ENCODE results near the gene NUBPL.

Gene NUBPL

DNA sequence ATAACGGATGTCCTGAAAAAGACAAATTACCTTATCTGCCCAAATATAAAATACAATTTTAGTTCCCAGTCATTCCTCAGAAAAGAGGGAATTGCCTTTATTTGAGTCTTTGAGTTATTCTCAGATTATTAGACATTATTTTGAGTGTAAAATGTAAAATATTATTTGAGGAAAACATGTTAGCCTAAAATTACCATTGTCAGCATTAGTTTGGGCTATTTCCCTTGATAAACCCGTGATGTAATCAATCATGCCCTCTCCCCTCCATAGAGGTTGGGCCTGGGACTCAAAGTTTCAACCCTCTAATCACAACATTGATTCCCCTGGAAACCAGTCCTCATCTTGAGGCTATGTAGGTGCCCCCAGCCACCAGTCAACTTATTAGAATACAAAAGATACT is 213.4 kb downstream of the NUBPL start:
- Histone ChIP-seq H3K79me2 (ENCODE audit: control insufficient read depth, low read length) (no peaks in the 10 kb centered on the region), H4K20me1 (ENCODE audit: control insufficient read depth, insufficient read depth, low read depth, low read length) (no peaks in the 10 kb centered on the region), H3K4me3 (ENCODE audit: low read length) (no peak overlapping the region), H3K4me1 (ENCODE audit: control insufficient read depth, low read length) (no peaks in the 10 kb centered on the region), H3K36me3 (ENCODE audit: control insufficient read depth, low read length) (no peaks in the 10 kb centered on the region), H3K27ac (ENCODE audit: low read depth, low read length) (no peak overlapping the region), H3F3A (ENCODE audit: control insufficient read depth, insufficient read depth) (no peaks in the 10 kb centered on the region), H3K9me2 (replicated peaks; ENCODE audit: control insufficient read depth, low read length) (no peaks in the 10 kb centered on the region), H3K27me3 (ENCODE audit: control insufficient read depth, low read length) (no peaks in the 10 kb centered on the region), H3K4me2 (ENCODE audit: low read length) (no peak overlapping the region), H3K9me3 (ENCODE audit: control insufficient read depth, insufficient read depth, low read length) (peaks cover 4% of the 10 kb centered on the region; the same call in 1 of the 2 replicates)
- no peak for TF ChIP-seq EZH2phosphoT487 (IDR thresholded peaks at IDR 0.05; ENCODE audit: borderline replicate concordance, low read length)
- TF ChIP-seq, protein P1, sequence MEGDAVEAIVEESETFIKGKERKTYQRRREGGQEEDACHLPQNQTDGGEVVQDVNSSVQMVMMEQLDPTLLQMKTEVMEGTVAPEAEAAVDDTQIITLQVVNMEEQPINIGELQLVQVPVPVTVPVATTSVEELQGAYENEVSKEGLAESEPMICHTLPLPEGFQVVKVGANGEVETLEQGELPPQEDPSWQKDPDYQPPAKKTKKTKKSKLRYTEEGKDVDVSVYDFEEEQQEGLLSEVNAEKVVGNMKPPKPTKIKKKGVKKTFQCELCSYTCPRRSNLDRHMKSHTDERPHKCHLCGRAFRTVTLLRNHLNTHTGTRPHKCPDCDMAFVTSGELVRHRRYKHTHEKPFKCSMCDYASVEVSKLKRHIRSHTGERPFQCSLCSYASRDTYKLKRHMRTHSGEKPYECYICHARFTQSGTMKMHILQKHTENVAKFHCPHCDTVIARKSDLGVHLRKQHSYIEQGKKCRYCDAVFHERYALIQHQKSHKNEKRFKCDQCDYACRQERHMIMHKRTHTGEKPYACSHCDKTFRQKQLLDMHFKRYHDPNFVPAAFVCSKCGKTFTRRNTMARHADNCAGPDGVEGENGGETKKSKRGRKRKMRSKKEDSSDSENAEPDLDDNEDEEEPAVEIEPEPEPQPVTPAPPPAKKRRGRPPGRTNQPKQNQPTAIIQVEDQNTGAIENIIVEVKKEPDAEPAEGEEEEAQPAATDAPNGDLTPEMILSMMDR (IDR thresholded peaks at IDR 0.05; ENCODE audit: low read depth, low read length, poor library complexity, severe bottlenecking): no peak

DNA sequence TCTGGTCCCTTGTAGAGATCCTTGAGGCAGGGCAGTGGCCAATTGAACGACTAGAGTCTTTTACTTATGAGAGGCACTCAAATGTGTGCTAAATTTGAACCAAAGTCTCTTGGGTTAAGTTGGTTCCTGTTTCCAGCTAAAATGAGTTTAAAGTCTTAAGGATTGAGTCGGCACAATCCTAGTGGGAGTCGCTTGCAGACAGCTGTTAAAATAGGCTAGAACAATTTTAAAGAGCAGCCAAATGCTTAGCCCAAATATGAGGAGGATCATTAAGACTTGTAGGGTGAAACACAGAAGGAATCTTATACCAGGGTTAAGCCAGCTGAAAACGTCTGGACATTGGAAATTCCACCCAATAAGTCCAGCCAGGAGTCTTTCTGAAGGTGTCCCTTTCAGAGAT is 216.1 kb downstream of the NUBPL start:
- Histone ChIP-seq H3K27me3 (ENCODE audit: control insufficient read depth, low read length) (no peaks in the 10 kb centered on the region), H3K9me2 (replicated peaks; ENCODE audit: control insufficient read depth, low read length) (no peaks in the 10 kb centered on the region), H3K36me3 (ENCODE audit: control insufficient read depth, low read length) (no peaks in the 10 kb centered on the region), H3K4me3 (ENCODE audit: low read length) (no peak overlapping the region), H3K27ac (ENCODE audit: low read depth, low read length) (no peak overlapping the region), H3K4me1 (ENCODE audit: control insufficient read depth, low read length) (no peaks in the 10 kb centered on the region), H3F3A (ENCODE audit: control insufficient read depth, insufficient read depth) (no peaks in the 10 kb centered on the region), H3K79me2 (ENCODE audit: control insufficient read depth, low read length) (no peaks in the 10 kb centered on the region), H3K4me2 (ENCODE audit: low read length) (no peak overlapping the region), H3K9me3 (ENCODE audit: control insufficient read depth, insufficient read depth, low read length) (peaks cover 13% of the 10 kb centered on the region; the same call in 1 of the 2 replicates), H4K20me1 (ENCODE audit: control insufficient read depth, insufficient read depth, low read depth, low read length) (no peaks in the 10 kb centered on the region)
- no peak for TF ChIP-seq EZH2phosphoT487 (IDR thresholded peaks at IDR 0.05; ENCODE audit: borderline replicate concordance, low read length)
- TF ChIP-seq, protein P1 (IDR thresholded peaks at IDR 0.05; ENCODE audit: low read depth, low read length, poor library complexity, severe bottlenecking): no peak

DNA sequence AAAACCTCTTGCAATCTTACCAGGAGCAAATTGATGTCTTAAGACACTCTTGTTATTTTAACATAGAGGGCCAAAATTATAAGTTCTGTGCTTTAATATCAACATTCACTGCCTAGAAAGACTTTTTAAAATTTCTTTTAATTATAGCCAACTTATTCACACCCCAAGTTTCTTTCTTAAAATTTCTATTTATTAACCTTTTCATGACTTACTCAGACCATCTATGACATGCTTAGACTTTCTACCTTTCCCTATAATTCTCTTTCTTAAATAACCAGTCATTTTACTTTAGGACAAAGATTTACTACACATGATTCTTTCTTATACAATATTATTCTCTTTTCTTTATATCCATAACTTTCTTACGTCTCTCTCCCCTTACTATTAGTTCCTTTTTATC is 220.4 kb downstream of the NUBPL start:
- H3K27ac ChIP-seq (ENCODE audit: low read depth, low read length): no peak overlapping the region
- peaks cover 13% of the 10 kb centered on the region; the same call in 1 of the 2 replicates for H3K9me3 ChIP-seq (ENCODE audit: control insufficient read depth, insufficient read depth, low read length)
- no peaks in the 10 kb centered on the region for H3F3A ChIP-seq (ENCODE audit: control insufficient read depth, insufficient read depth)
- no peak for TF ChIP-seq EZH2phosphoT487 (IDR thresholded peaks at IDR 0.05; ENCODE audit: borderline replicate concordance, low read length)
- TF ChIP-seq, protein P1 (IDR thresholded peaks at IDR 0.05; ENCODE audit: low read depth, low read length, poor library complexity, severe bottlenecking): no peak
- H3K4me1 ChIP-seq (ENCODE audit: control insufficient read depth, low read length): no peaks in the 10 kb centered on the region
- H3K9me2 ChIP-seq (replicated peaks; ENCODE audit: control insufficient read depth, low read length): no peaks in the 10 kb centered on the region
- no peaks in the 10 kb centered on the region for H3K79me2 ChIP-seq (ENCODE audit: control insufficient read depth, low read length)
- H3K27me3 ChIP-seq (ENCODE audit: control insufficient read depth, low read length): no peaks in the 10 kb centered on the region
- no peaks in the 10 kb centered on the region for H3K36me3 ChIP-seq (ENCODE audit: control insufficient read depth, low read length)
- no peaks in the 10 kb centered on the region for H4K20me1 ChIP-seq (ENCODE audit: control insufficient read depth, insufficient read depth, low read depth, low read length)
- H3K4me3 ChIP-seq (ENCODE audit: low read length): no peak overlapping the region
- no peak overlapping the region for H3K4me2 ChIP-seq (ENCODE audit: low read length)

All from DOHH2 (cell line).